ENCODE data around the gene SORBS1.

GRCh38 chr10:95579292-95579691 is 18.1 kb upstream of the SORBS1 start:
- TF ChIP-seq CTCF (IDR thresholded peaks at IDR 0.05; ENCODE audit: low read length), result no peak
- no peak for TF ChIP-seq EZH2 (optimal IDR thresholded peaks at IDR 0.05; ENCODE audit: low read depth, low read length)
